Inflammatory macrophage (primary cell): Measurements from ENCODE around the gene APBB2.

ENCODE experiments used
- DNase-seq, 2 donors: peaks; one replicate each; pipeline ENCODE4 v3.0.0-alpha.2; 2020 to 2022

Gene APBB2

GRCh38 chr4:41215155-41215554 is 813 bp upstream of the APBB2 start:
- no peak for DNase-seq

- DNase-seq, result no peak
Measured at GRCh38 chr4:41214825-41215146, 444 bp upstream of the APBB2 start.

DNA sequence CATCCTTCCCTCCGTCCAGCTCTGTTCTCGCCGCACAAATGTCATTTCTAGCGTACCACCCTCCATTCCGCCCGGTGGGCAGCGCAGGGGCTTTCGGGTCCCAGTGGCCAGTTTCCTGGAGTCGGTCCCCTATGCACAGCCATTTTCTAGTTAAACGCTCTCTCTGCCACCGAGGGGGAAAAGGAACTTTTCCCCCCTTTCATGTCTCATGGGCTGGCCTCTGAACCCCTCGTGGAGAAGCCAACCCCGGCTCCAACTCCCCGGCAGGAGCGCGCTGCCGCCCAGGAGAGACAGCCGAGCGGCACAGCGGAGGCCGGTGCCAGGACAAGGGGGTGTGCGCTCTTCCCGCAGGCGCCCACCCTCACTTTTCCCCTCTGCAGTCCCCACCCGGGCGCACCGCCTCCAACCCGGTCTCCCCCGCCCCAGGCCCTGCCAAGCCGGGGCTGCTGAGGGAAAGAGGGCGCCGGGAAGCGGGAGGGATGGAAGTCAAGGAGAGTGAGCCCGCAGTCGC is 662 bp downstream of the APBB2 start:
- no peak for DNase-seq

DNA sequence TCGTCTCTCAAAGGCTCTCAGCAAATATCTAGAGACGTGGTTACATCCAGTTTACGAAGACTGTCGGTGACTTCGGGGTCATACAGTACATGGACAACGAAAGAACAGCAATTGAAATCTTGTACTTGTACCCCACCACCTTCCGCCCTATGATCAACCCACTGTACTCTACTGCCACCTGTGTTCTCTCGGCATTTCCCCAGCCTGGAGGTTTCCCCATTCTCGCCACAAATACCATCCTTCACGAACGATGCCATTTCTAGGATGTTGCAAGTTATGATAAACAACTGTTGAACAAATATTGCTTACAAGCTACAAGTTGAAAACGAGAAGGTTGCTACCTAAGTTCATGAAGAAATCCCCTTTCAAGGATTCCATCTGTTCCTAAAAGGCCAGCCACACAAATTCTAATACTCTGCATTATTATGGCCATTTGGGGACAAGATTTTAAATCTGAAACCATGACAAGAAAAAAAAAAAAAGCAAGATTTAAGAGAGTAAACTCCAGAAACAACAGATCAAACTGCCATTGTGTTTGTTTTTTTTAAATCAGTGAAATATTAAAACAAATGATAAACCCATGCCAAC is 1.6 kb downstream of the APBB2 start:
- DNase-seq, result peak in 1 of 2 donors; percentile 43

GRCh38 chr4:41211951-41212615 is 2.3 kb downstream of the APBB2 start:
- DNase-seq, result no peak

DNA sequence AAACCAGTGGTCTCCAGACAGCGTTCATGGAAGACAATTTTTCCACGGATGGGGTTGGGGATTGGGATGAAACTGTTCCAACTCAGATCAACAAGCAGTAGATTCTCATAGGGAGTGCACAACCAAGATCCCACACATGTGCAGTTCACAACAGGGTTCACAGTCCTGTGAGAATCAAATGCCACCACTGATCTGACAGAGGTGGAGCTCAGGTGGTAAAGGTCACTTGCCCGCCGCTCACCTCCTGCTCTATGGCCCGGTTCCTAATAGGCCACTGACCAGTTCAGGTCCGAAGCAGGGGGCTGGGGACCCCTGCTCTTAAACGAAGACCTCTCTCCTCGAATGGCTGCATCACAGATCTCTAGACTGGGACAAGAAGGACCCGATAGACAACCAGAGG is 4.4 kb downstream of the APBB2 start:
- DNase-seq, result no peak

DNA sequence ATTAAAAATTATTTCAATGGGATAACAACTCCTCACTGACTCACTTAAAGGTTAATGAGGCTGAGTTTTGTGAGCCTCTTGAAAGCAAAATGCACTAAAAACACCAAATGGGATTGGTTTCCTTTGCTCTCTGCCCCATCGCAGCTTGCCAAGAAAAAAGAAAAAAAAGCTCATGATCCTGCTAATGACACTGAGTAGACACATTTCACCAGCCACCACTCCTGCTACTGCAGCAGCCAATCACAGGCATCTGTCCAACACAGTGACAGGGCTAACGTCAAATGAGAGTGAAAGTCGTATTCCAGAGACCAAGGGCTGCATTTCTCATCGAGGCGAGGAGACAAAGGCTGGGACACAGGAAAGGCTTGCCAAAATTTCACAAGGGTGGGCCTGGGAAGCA is 5.2 kb downstream of the APBB2 start:
- DNase-seq, result no peak

GRCh38 chr4:41207291-41207831 is 7.0 kb downstream of the APBB2 start:
- peak; percentile 20 to 32 for DNase-seq

GRCh38 chr4:41205854-41206460 is 8.4 kb downstream of the APBB2 start:
- DNase-seq, result no peak

DNA sequence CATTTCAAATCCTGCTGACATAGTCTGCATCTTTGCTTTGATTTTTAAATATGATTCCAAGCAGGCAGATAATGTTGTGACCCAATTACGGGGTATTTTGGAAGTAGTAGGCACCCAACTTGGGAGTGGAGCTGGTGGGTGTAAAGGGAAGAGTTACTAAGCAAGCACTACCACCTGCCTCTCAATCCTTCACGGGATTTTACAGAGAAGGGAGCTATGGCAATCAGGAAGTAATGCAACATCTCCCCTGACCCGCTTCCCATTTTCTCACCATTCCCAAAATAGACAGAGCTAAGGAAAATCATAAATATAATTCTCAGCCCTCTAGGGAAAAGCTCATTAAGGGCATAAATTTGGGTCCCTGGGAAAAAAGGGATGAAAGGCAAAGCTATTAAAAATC is 9.2 kb downstream of the APBB2 start:
- DNase-seq, result peak in 1 of 2 donors; percentile 28

DNA sequence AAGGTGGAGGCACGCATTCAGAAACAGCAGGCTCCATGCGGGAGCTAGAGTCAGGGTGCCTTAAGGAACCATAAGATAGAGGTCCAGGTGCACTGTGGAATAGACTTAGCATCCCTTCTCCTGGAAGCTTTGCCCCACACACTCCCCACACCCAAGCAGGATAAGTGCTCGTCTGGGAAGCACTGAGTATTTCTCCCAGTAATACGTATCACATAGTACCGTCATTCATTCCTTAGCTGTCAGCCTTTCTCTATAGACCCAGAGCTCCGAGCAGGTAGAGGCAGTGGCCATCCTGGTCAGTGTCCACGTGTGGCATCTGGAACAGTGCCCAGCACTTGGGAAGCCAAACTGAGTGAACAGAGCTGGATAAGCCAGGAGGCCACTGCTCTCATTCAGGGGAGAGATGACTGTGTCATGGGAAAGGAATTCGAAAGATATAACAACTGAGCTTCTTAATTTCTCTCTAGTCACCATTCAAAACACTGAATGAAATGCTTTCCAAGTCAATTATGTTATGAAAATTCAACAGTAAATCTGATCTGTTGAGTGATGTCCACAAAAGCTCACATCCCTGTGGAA is 9.9 kb downstream of the APBB2 start:
- no peak for DNase-seq

GRCh38 chr4:41203841-41204240 is 10.5 kb downstream of the APBB2 start:
- DNase-seq, result no peak

- DNase-seq, result peak; percentile 18 to 21
Measured at GRCh38 chr4:41202820-41203568, 11.3 kb downstream of the APBB2 start.

- DNase-seq, result no peak
Measured at GRCh38 chr4:41202356-41202755, 12.0 kb downstream of the APBB2 start.

DNA sequence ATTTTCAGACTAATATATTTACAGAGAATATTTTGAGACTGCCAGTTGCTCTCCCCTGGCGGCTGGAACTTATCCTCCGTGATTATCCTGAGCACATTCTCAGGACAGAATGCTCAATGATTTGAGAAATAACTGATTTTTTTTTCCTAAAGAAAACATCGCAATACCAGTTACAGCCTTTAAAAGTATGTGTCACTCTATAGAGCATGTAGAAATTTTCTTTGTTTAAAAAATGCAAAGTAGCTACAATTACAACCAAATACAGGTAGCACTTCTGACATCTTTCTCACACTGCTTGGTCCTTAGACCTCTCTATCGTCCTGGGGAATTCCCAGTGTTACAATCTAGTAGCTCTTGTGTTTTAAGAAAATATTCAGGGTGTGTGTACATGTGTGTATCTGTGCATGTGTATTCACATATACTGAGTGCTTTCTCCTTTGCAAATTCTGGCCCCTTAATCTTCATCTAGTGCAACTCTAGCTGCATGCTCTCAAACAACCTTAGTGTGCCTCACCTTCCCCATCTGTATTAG is 13.8 kb downstream of the APBB2 start:
- DNase-seq, result no peak

- DNase-seq, result peak; percentile 29 to 38
Measured at GRCh38 chr4:41199788-41200187, 14.6 kb downstream of the APBB2 start.

DNA sequence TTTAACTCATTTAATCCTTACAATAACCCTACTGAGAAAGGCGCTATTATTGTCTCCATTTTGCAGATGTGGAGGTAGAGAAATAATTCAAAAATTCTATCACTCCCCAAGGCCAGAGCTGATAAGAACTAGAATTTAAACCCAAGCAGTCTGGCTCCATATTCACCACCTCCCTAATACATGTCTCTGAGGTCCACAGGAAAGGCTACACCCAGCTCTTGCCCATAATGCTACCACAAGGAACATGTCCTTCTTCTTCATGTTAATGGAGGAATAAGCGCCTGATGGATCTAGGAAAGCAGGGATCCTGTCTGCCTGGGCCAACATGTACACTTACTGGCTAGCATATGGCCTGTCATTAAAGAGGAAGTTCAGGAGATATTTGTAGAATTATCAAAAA is 16.3 kb downstream of the APBB2 start:
- no peak for DNase-seq

DNA sequence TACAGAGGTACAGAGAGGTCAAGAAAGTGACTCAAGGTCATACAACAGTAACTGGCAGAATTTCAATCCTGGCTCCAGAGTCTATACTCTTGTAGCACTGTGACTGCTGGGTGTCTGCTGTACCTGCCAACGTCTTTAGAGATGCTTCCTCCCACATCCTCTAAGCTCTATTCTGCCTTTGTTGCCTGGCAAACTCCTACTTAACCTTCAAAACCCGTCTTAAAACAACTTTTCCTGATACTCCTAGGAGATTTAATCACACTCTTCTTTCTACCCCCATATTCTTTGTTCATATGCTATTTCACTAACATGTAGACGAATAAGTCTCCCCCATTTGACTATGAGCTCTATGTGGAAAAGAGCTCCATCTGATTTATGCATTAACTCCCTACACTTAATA is 16.8 kb downstream of the APBB2 start:
- DNase-seq, result no peak

- no peak for DNase-seq
Measured at GRCh38 chr4:41196633-41197332, 17.6 kb downstream of the APBB2 start.

DNA sequence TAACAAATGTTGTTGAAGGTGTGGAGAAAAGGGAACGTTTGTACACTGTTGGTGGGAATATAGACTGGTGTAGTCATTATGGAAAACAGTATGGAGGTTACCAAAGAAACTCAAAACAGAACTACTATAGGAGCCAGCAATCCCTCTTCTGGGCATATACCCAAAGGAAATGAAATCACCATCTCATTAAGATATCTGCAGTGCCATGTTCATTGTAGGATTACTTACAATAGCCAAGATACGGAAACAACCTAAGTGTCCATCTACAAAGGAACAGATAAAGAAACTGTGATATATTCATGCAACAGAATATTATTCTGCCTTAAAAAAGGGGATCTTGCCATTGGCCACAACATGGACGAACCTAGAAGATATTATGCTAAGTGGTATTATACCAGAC is 22.2 kb downstream of the APBB2 start:
- no peak for DNase-seq

DNA sequence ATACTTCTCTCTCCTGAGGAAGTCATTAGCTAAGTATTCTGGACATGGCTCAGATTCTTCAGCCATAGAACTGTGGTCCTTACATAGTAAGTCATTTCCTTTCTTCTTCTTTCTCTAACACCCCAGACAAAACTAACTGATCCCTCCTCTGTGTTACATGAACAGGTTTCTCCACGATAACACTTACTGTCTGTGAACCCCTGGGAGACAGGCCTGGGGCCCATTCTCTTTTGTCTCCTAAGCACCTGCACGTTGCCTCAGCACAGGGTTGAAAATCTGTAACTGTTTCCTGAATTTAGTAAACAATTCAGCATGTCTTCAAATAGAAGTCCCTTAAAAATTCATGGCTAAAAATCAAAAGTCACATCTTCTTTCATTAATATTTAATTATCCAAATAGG is 24.7 kb downstream of the APBB2 start:
- no peak for DNase-seq

- no peak for DNase-seq
Measured at GRCh38 chr4:41189076-41189475, 25.3 kb downstream of the APBB2 start.
